GM19324 (cell line): ENCODE results near the gene CCDC91.
A peak's percentile ranks its signal among the peaks of the same experiment; 100 is the strongest.

Source experiments
- ATAC-seq: cut with Tn5 transposase; IDR thresholded peaks from one replicate; pipeline ENCODE4 v1.9.1; 2021; ENCODE audit warnings: mild to moderate bottlenecking, moderate library complexity; ENCODE audit not compliant: unreplicated experiment, low FRiP score

Gene CCDC91

GRCh38 chr12:28507867-28508266, 317.6 kb downstream of the CCDC91 start:
- no peak for ATAC-seq

GRCh38 chr12:28512406-28512805, 322.1 kb downstream of the CCDC91 start:
- ATAC-seq = no peak

GRCh38 chr12:28512876-28513275, 322.6 kb downstream of the CCDC91 start:
- ATAC-seq = no peak

- ATAC-seq = no peak
Observed at GRCh38 chr12:28513983-28514382, 323.7 kb downstream of the CCDC91 start.

GRCh38 chr12:28517101-28517500, 326.8 kb downstream of the CCDC91 start:
- no peak for ATAC-seq

GRCh38 chr12:28527631-28528249, 337.5 kb downstream of the CCDC91 start:
- ATAC-seq = no peak

- ATAC-seq = no peak
Observed at GRCh38 chr12:28535216-28535615, 345.0 kb downstream of the CCDC91 start.

GRCh38 chr12:28536088-28536487, 345.8 kb downstream of the CCDC91 start:
- no peak for ATAC-seq

- no peak for ATAC-seq
Observed at GRCh38 chr12:28537474-28537873, 347.2 kb downstream of the CCDC91 start.

- ATAC-seq = no peak
Observed at GRCh38 chr12:28539691-28540323, 349.6 kb downstream of the CCDC91 start.

GRCh38 chr12:28540324-28540714, 350.1 kb downstream of the CCDC91 start:
- ATAC-seq = no peak

GRCh38 chr12:28543021-28543890, 353.0 kb downstream of the CCDC91 start:
- peak; percentile 91 for ATAC-seq

- no peak for ATAC-seq
Observed at GRCh38 chr12:28550757-28551704, 360.8 kb downstream of the CCDC91 start.

GRCh38 chr12:28552251-28552970, 362.2 kb downstream of the CCDC91 start:
- ATAC-seq = no peak

- ATAC-seq = no peak
Observed at GRCh38 chr12:28555748-28556147, 365.5 kb downstream of the CCDC91 start.

- ATAC-seq = no peak
Observed at GRCh38 chr12:28558250-28558649, 368.0 kb downstream of the CCDC91 start.

GRCh38 chr12:28563286-28563685, 373.0 kb downstream of the CCDC91 start:
- ATAC-seq = no peak

- ATAC-seq = no peak
Observed at GRCh38 chr12:28563936-28564335, 373.7 kb downstream of the CCDC91 start.

GRCh38 chr12:28568118-28568517, 377.9 kb downstream of the CCDC91 start:
- ATAC-seq = no peak

GRCh38 chr12:28568704-28569103, 378.4 kb downstream of the CCDC91 start:
- ATAC-seq = no peak
